Activated naive CD4-positive, alpha-beta T cell treated with anti-CD3 and anti-CD28 coated beads for 36 hours (primary cell): ENCODE data around the gene IPO5. TPM values are rescaled to one million over a fixed set of nuclear protein-coding genes. Genes with fewer than 3 reads are reported as not detected.

Source experiments
- CTCF ChIA-PET: fragments of 350-600 bp; sonication (Branson Sonifier 250); formaldehyde crosslinking; loops from one replicate; lab custom pipeline; 2021; ENCODE audit warnings: antibody characterized with exemption; lab: Charles Lee
- DNase-seq: peaks from one replicate; pipeline ENCODE4 v3.0.0-alpha.2; 2020
- H3K27ac Mint-ChIP-seq: one replicate; pipeline ENCODE4 v1.8.0; 2021; ENCODE audit warnings: mild to moderate bottlenecking, mixed read lengths
- H3K27me3 Mint-ChIP-seq: one replicate; pipeline ENCODE4 v1.8.0; 2021; ENCODE audit warnings: low read depth, mixed read lengths
- H3K36me3 Mint-ChIP-seq: one replicate; pipeline ENCODE4 v1.8.0; 2021; ENCODE audit warnings: low read depth, mixed read lengths
- H3K4me1 Mint-ChIP-seq: one replicate; pipeline ENCODE4 v1.8.0; 2021; ENCODE audit warnings: low read depth, mixed read lengths
- H3K4me3 Mint-ChIP-seq: one replicate; pipeline ENCODE4 v1.8.0; 2021; ENCODE audit warnings: mild to moderate bottlenecking, moderate library complexity, mixed read lengths
- H3K9me3 Mint-ChIP-seq: one replicate; pipeline ENCODE4 v1.8.0; 2021; ENCODE audit warnings: mixed read lengths
- intact Hi-C: fragments of 100-400 bp; cut with micrococcal nuclease; formaldehyde crosslinking; loops from one replicate; pipeline ENCODE4 v1.15.1; 2023
- total RNA-seq, 2 experiments: library from RNA; stranded (reverse); gene quantifications; one replicate each; pipeline ENCODE4 v1.2.3, GENCODE V29; 2021

The IPO5 gene
- total RNA-seq, result 100 to 1,000 TPM; 254 to 257 TPM

DNA sequence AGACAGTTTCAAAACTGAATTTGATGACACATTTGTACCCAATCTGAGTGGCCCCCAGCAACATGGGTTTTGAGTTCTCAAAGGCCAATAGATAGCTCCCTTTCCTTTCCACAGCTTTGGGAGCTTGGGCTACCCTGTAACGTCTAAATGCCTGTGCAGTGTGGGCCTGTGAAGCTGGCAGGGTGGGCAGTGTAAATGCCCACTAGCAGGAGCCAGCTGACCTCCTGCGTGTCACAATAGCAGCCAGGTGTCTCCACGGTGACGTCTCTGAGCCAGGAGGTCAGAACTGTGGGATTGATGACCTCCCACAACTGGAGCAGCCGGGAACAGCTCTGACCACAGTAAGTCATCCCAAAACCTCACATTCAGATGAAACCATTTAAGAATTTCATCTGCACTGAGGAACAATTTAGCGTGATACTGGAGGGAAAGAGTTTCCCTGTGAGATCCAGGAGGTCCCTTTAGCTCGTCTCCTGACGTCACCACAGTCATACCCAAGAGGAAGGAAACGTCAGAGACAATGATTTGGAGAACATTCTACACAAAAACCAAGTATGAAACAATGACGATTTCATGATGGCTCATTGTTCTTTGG, at the start of gene IPO5:
TSS of gene IPO5 (plus strand) at position 300 of the 595 bp plus-strand sequence. CDS start 23,022 bp downstream, outside the sequence.
- H3K27me3 Mint-ChIP-seq, result peaks cover 4% of the 10 kb centered on the region
- CTCF ChIA-PET, result no interaction called here
- intact Hi-C loops, result no loop called here
- H3K27ac Mint-ChIP-seq, result no peak within 1 kb of the TSS
- DNase-seq, result no peak
- no peaks in the 10 kb centered on the region for H3K4me1 Mint-ChIP-seq
- H3K36me3 Mint-ChIP-seq, result no peaks in the 10 kb centered on the region
- peaks cover 2% of the 10 kb centered on the region for H3K9me3 Mint-ChIP-seq
- H3K4me3 Mint-ChIP-seq, result no peak within 1 kb of the TSS

DNA sequence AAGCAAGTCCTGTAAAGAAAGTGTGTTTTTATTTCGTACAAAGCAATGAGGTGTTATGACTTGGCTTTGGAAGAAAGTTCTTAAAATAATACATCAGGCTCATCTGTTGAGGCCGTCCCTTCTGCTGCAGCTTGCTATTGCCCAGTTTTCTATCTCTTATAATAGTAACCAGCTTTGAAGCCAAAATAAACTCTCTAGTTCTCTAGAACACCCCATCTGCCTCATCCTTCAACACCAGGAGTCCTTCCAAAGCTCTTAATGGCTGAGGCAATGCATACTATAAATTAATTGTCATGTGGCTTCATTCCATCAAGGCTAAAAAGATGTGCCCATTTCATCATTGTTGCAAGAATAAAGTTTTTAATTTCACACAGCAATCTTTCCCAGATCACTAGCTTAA, 49.4 kb upstream of the IPO5 start:
- Mint-ChIP-seq H3K4me3 (no peak overlapping the region), H3K27ac (no peak overlapping the region), H3K27me3 (peaks cover 30% of the 10 kb centered on the region), H3K36me3 (no peaks in the 10 kb centered on the region), H3K4me1 (no peaks in the 10 kb centered on the region), H3K9me3 (no peaks in the 10 kb centered on the region)
- CTCF ChIA-PET, result no interaction called here
- intact Hi-C loops, result no loop called here
- no peak for DNase-seq

DNA sequence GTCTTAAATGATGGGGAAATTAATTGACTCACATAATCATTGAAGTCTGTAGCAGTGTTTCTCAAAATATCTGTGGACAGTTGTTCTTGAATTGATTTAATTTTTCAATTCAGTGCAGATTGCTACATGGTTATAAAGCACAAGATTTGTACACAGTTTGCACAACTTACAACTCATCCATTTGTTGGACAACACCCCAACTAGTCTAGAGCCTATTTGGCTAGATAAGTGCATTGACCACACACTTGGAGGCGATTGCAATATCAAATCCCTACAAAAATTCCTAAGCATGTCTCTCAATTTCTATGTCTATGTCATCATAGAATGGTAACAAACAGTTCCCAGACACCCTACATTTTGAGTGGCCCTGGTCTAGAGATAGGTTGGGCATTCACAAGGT, 48.0 kb upstream of the IPO5 start:
- H3K27me3 Mint-ChIP-seq, result peaks cover 29% of the 10 kb centered on the region

DNA sequence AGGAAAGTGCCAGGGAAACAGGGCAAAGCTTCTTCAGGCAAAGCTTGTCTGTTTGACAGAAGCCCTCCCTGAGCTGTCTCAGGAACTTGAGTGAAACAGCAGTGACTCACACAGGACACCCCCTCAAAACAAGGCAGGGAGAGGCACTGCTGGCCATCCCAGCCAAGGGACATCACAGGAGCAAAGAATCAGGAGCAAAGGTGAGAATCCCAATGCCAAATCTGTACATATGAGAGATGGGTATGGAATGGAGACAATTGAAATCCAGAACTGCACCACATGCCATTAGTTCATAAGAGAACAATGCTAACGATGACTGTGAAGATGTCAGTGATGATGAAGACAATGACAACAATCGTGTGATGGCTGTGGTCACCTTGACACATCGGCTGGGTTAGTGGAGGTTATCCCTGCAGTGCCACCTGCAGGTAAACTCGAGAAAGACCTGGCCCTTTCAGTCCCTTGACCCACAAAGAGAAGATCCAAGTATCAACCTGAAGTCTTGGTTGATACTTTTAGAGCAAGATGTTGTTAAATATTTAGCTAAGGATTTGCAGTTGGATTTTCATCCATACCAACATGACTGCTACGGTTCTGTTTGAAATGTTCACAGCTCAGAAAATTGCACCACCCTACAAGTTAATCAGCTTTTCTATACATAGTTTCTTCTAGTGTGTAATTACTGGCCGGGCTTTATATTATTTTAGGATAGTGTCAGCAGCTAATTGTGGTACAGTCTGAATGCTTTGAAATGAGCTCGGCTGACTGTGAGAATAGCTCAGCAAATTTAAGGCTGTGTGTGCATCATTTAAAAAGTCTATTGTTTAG, 42.0 kb upstream of the IPO5 start:
- CTCF ChIA-PET, result interaction anchor here (0.6 to 1.6 kb wide), 4 partner anchors 36 to 534 kb away, joined by 3 to 7 read pairs (median 4); no protein-coding TSS in a partner anchor
- DNase-seq, result peak; percentile 24
- Mint-ChIP-seq H3K27ac (no peak overlapping the region), H3K4me3 (no peak overlapping the region), H3K4me1 (no peaks in the 10 kb centered on the region), H3K27me3 (peaks cover 22% of the 10 kb centered on the region), H3K36me3 (no peaks in the 10 kb centered on the region), H3K9me3 (peaks cover 13% of the 10 kb centered on the region)
- intact Hi-C loops, result loop anchor here (2.0 kb wide), 1 partner anchor 57 kb away; no protein-coding TSS in a partner anchor

More for the DNA sequence above, 48.0 kb upstream of the IPO5 start:
- CTCF ChIA-PET, result no interaction called here
- intact Hi-C loops, result no loop called here
- no peak for DNase-seq
- Mint-ChIP-seq H3K36me3 (no peaks in the 10 kb centered on the region), H3K4me3 (no peak overlapping the region), H3K27ac (no peak overlapping the region), H3K4me1 (no peaks in the 10 kb centered on the region), H3K9me3 (no peaks in the 10 kb centered on the region)

DNA sequence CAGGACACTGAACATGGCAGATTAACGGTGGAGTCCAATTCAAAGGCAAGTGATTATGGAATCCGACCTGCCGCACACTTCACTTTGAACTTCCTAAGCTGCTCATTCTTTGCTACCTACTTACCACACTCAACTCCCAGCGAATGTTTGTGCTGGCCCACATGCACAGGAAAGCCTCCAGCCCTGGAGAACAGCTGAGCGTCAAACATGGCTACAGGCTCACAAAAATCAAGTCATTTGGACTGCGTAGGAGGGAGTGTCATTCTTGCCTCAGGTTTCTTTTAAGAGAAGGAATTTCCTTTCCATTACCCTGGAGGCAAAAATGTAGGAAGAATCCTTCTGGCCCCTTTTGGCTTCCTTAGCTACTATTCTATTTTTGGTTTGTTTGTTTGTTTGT, 41.3 kb upstream of the IPO5 start:
- CTCF ChIA-PET, result interaction anchor here (1.1 to 1.6 kb wide), 3 partner anchors 36 to 533 kb away, joined by 3 to 7 read pairs (median 4); no protein-coding TSS in a partner anchor
- no peak overlapping the region for H3K4me3 Mint-ChIP-seq

DNA sequence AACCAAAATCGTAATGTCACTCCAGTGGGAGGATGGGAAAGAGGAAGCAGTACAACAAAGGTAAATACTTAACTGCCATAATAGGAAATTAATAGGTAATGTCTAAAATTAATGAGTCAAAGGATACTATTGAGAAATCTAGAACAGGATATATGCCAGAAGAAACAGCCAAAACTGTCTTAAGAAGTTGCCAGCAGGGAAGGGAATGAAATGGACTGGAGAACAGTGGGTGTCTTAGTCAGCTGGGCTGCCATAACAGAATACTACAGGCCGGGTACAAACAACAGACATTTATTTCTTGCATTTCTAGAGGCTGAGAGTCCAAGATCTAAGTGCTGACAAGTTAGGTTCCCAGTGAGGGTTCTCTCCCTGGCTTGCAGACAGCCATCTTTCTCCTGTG, 40.3 kb upstream of the IPO5 start:
- Mint-ChIP-seq H3K9me3 (peaks cover 14% of the 10 kb centered on the region), H3K4me3 (no peak overlapping the region), H3K4me1 (no peaks in the 10 kb centered on the region), H3K27me3 (peaks cover 11% of the 10 kb centered on the region), H3K27ac (no peak overlapping the region), H3K36me3 (no peaks in the 10 kb centered on the region)
- intact Hi-C loops, result no loop called here
- CTCF ChIA-PET, result no interaction called here
- no peak for DNase-seq

More for the DNA sequence above, 41.3 kb upstream of the IPO5 start:
- peaks cover 14% of the 10 kb centered on the region for H3K9me3 Mint-ChIP-seq
- no peak for DNase-seq
- peaks cover 19% of the 10 kb centered on the region for H3K27me3 Mint-ChIP-seq
- H3K36me3 Mint-ChIP-seq, result no peaks in the 10 kb centered on the region
- intact Hi-C loops, result no loop called here
- H3K27ac Mint-ChIP-seq, result no peak overlapping the region
- H3K4me1 Mint-ChIP-seq, result no peaks in the 10 kb centered on the region

DNA sequence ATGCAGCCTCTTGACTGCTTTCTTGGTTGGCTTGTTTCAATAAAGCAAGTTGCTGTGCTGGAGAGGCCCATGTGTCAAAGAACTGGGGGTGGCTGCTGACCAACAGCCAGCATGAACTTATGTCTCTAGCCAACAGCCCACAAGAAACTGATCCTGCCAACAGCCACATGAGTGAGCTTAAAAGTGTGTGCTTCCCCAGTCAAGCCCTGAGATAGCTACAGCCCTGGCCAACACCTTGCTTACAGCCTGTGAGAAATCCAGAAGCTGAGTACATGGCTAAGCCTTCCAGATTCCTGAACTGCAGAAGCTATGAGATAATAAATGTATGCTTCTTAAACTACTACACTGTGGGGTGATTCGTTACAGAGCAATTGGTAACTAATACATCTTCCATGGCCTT, 38.9 kb upstream of the IPO5 start:
- no peak for DNase-seq
- Mint-ChIP-seq H3K9me3 (peaks cover 14% of the 10 kb centered on the region), H3K36me3 (no peaks in the 10 kb centered on the region), H3K27me3 (peaks cover 15% of the 10 kb centered on the region), H3K4me1 (no peaks in the 10 kb centered on the region), H3K27ac (no peak overlapping the region), H3K4me3 (no peak overlapping the region)
- intact Hi-C loops, result no loop called here
- CTCF ChIA-PET, result no interaction called here

DNA sequence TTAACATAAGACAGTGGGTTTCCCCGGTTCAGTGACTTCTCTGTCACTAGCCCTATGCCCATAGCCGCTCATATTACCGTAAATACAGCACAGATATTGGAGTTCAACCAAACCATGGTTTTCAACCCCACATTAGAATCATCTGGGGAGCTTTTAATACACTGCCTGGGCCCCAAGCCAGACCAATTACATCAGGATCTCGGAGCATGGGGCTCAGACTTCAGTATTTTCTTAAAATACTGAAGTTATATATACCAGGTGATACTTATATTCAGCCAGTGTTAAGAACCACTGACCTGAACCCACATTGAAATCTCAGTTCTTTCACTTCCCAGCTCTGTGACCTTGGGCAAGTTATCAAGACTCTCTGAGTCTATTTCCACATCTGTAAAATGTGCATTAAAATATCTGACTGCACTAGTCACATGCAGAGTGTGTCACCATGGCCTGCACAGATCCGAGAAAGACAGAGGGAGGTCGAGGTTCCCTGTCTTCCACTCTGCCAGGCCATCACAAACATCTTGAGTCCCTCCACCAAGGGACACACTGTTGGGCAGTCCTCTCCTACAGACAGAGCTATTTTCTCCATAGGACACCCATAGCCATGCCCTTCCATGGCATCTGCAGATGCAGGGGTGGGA, 32.2 kb upstream of the IPO5 start:
- CTCF ChIA-PET, result no interaction called here
- intact Hi-C loops, result no loop called here

DNA sequence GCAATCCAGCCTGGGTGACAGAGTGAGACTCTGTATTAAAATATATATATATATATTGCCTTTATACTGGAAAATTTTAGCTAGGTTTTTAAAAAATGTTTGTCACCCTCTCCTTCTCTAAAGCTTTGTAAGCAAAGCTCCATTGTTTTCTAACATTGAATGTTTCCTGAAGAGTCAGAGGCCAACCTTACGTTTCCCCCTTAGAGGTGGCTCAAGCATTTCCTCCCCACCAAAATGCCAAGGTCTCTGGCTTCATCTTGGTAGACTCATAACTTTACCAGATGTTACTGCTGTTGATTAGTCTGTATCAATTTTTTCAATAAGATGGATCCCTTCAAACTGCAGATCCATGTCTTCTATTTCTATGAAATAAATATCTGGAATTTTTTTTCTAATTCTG, 25.2 kb upstream of the IPO5 start:
- H3K4me1 Mint-ChIP-seq, result no peaks in the 10 kb centered on the region
- intact Hi-C loops, result no loop called here
- no peaks in the 10 kb centered on the region for H3K36me3 Mint-ChIP-seq
- H3K9me3 Mint-ChIP-seq, result no peaks in the 10 kb centered on the region
- H3K27ac Mint-ChIP-seq, result no peak overlapping the region
- peaks cover 15% of the 10 kb centered on the region for H3K27me3 Mint-ChIP-seq
- no peak overlapping the region for H3K4me3 Mint-ChIP-seq
- DNase-seq, result no peak
- CTCF ChIA-PET, result interaction anchor here (0.6 to 1.1 kb wide), 3 partner anchors 10 to 119 kb away, joined by 3 to 4 read pairs (median 4); no protein-coding TSS in a partner anchor

More for the DNA sequence above, 32.2 kb upstream of the IPO5 start:
- no peaks in the 10 kb centered on the region for H3K4me1 Mint-ChIP-seq
- H3K4me3 Mint-ChIP-seq, result no peak overlapping the region
- DNase-seq, result no peak
- H3K27me3 Mint-ChIP-seq, result peaks cover 9% of the 10 kb centered on the region
- H3K36me3 Mint-ChIP-seq, result no peaks in the 10 kb centered on the region
- H3K27ac Mint-ChIP-seq, result no peak overlapping the region
- H3K9me3 Mint-ChIP-seq, result peaks cover 4% of the 10 kb centered on the region

DNA sequence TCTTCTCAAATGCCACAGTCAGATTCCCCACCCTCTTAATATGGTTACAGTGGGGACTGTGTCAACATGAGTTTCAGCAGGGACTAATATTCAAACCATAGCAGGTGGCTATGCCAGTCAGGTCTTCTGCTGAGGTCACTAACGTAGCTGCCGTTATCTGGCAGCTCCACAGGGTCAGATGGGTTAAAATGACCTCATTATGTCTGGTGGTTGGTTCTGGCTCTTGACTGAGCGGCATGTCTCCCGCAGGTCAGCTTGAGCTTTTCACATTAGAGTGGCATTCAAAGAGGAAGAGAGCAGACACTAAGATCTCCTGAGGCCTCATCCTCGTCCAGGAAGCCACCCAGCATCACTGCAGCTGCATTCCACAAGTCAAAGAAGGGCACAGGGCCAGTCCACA, 21.4 kb upstream of the IPO5 start:
- intact Hi-C loops, result no loop called here
- peaks cover 18% of the 10 kb centered on the region for H3K27me3 Mint-ChIP-seq
- H3K27ac Mint-ChIP-seq, result no peak overlapping the region
- CTCF ChIA-PET, result no interaction called here
- H3K36me3 Mint-ChIP-seq, result no peaks in the 10 kb centered on the region
- no peak overlapping the region for H3K4me3 Mint-ChIP-seq
- H3K9me3 Mint-ChIP-seq, result no peaks in the 10 kb centered on the region
- no peak for DNase-seq
- H3K4me1 Mint-ChIP-seq, result no peaks in the 10 kb centered on the region

DNA sequence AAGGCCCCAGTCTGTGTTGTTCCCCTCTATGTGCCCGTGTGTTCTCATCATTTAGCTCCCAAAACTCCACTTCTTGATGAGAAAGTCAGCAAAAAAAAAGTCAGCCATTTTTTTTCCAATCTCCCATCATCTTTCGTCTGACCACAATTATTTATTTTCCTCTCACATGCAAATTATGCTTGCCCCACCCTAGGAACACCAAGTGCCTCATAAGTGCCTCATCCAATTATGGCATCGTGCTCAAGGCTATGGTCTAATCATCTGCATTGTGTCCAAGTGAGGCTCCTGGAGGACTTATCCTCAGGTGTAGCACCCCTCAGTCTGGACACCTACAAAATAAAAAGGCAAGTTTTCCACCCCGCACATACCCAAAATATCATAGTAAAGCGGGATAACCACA, 20.8 kb upstream of the IPO5 start:
- peaks cover 20% of the 10 kb centered on the region for H3K27me3 Mint-ChIP-seq
- DNase-seq, result no peak
- H3K36me3 Mint-ChIP-seq, result no peaks in the 10 kb centered on the region
- no peaks in the 10 kb centered on the region for H3K4me1 Mint-ChIP-seq
- H3K4me3 Mint-ChIP-seq, result no peak overlapping the region
- no peak overlapping the region for H3K27ac Mint-ChIP-seq
- H3K9me3 Mint-ChIP-seq, result no peaks in the 10 kb centered on the region
- intact Hi-C loops, result no loop called here
- CTCF ChIA-PET, result no interaction called here

DNA sequence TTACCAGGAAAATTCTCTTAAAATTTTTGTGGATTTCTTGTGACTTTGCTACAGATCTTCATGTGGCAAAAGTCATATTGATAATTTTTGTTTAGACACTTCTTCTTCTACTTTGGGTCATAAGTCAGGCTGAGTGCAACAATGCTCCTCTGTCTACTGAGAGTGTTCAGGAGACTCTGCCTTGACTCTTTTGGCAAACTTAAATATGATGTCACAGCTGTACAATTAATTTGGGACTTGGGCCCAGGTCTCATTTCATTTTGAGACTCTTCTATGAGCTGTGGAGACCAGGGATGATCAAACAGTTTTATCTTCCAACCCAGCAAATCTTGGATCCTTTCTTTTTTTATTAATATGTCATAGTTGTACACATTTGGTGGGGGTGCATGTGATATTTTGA, 19.7 kb upstream of the IPO5 start:
- Mint-ChIP-seq H3K36me3 (no peaks in the 10 kb centered on the region), H3K27ac (no peak overlapping the region), H3K27me3 (peaks cover 25% of the 10 kb centered on the region), H3K9me3 (no peaks in the 10 kb centered on the region), H3K4me3 (no peak overlapping the region), H3K4me1 (no peaks in the 10 kb centered on the region)
- intact Hi-C loops, result no loop called here
- CTCF ChIA-PET, result interaction anchor here (0.6 kb wide), 1 partner anchor 134 kb away, joined by 3 read pairs; no protein-coding TSS in a partner anchor
- DNase-seq, result no peak
